GM19023 (cell line): ENCODE results near the gene SPTLC1.

ENCODE experiments used
- ATAC-seq: cut with Tn5 transposase; IDR thresholded peaks from one replicate; pipeline ENCODE4 v1.9.1; 2021; ENCODE audit warnings: mild to moderate bottlenecking, moderate library complexity; ENCODE audit not compliant: unreplicated experiment

The SPTLC1 gene

GRCh38 chr9:92095236-92095635 is 20.0 kb downstream of the SPTLC1 start:
- no peak for ATAC-seq

- no peak for ATAC-seq
These were observed 20.6 kb downstream of the SPTLC1 start for GRCh38 chr9:92094655-92095054.

- no peak for ATAC-seq
These were observed 37.3 kb downstream of the SPTLC1 start for GRCh38 chr9:92077888-92078287.

GRCh38 chr9:92071634-92072033 is 43.6 kb downstream of the SPTLC1 start:
- no peak for ATAC-seq

GRCh38 chr9:92066168-92066567 is 49.0 kb downstream of the SPTLC1 start:
- ATAC-seq, result no peak

GRCh38 chr9:92064711-92065110 is 50.5 kb downstream of the SPTLC1 start:
- no peak for ATAC-seq

GRCh38 chr9:92061184-92061583 is 54.0 kb downstream of the SPTLC1 start:
- no peak for ATAC-seq

- ATAC-seq, result no peak
These were observed 55.6 kb downstream of the SPTLC1 start for GRCh38 chr9:92059661-92060060.

GRCh38 chr9:92058723-92059444 is 56.3 kb downstream of the SPTLC1 start:
- ATAC-seq, result no peak

GRCh38 chr9:92058026-92058425 is 57.2 kb downstream of the SPTLC1 start:
- ATAC-seq, result no peak

GRCh38 chr9:92057226-92057625 is 58.0 kb downstream of the SPTLC1 start:
- ATAC-seq, result no peak

- no peak for ATAC-seq
These were observed 59.6 kb downstream of the SPTLC1 start for GRCh38 chr9:92055624-92056023.

GRCh38 chr9:92048924-92049625 is 66.1 kb downstream of the SPTLC1 start:
- no peak for ATAC-seq

- ATAC-seq, result no peak
These were observed 67.7 kb downstream of the SPTLC1 start for GRCh38 chr9:92047500-92047899.

- ATAC-seq, result no peak
These were observed 68.5 kb downstream of the SPTLC1 start for GRCh38 chr9:92046676-92047075.

GRCh38 chr9:92044936-92045335 is 70.3 kb downstream of the SPTLC1 start:
- ATAC-seq, result no peak

- no peak for ATAC-seq
These were observed 72.2 kb downstream of the SPTLC1 start for GRCh38 chr9:92043002-92043401.

GRCh38 chr9:92042260-92042659 is 73.0 kb downstream of the SPTLC1 start:
- ATAC-seq, result no peak

- no peak for ATAC-seq
These were observed 78.5 kb downstream of the SPTLC1 start for GRCh38 chr9:92036756-92037155.

- no peak for ATAC-seq
These were observed 78.8 kb downstream of the SPTLC1 start for GRCh38 chr9:92036411-92036746.

GRCh38 chr9:92035687-92036410 is 79.4 kb downstream of the SPTLC1 start:
- ATAC-seq, result no peak

GRCh38 chr9:92035146-92035545 is 80.1 kb downstream of the SPTLC1 start:
- no peak for ATAC-seq
